Stimulated activated CD4-positive, alpha-beta T cell treated with anti-CD3 and anti-CD28 coated beads, Interleukin-1b, Interleukin-23, amount 100 ng/mL, for 4 hours (primary cell): ENCODE results near the gene CEP89.
"Not testable (repeated sequence)": the region's sequence is repeated elsewhere in the genome, so short reads cannot be mapped to it uniquely, and the experiment has no call there.

ENCODE experiments used
- DNase-seq, 2 donors: peaks; one replicate each; pipeline ENCODE4 v3.0.0-alpha.2; 2020; ENCODE audit warnings: low read depth in 2 of 2

CEP89 gene

GRCh38 chr19:32966750-32967149 lies 5.0 kb downstream of the CEP89 start:
- DNase-seq: no peak

GRCh38 chr19:32945260-32945659 lies 26.5 kb downstream of the CEP89 start:
- no peak for DNase-seq

- DNase-seq: not testable (repeated sequence)
These were observed 30.5 kb downstream of the CEP89 start for GRCh38 chr19:32941273-32941672.

GRCh38 chr19:32936065-32936464 lies 35.7 kb downstream of the CEP89 start:
- DNase-seq: no peak

- no peak for DNase-seq
These were observed 36.1 kb downstream of the CEP89 start for GRCh38 chr19:32935629-32936028.

GRCh38 chr19:32933571-32933970 lies 38.2 kb downstream of the CEP89 start:
- no peak for DNase-seq

GRCh38 chr19:32930567-32930966 lies 41.2 kb downstream of the CEP89 start:
- no peak for DNase-seq

- DNase-seq: no peak
These were observed 43.0 kb downstream of the CEP89 start for GRCh38 chr19:32928806-32929205.

GRCh38 chr19:32924200-32924599 lies 47.6 kb downstream of the CEP89 start:
- no peak for DNase-seq

- no peak for DNase-seq
These were observed 50.1 kb downstream of the CEP89 start for GRCh38 chr19:32921624-32922023.

GRCh38 chr19:32919365-32919764 lies 52.4 kb downstream of the CEP89 start:
- no peak for DNase-seq

GRCh38 chr19:32917616-32917996 lies 54.2 kb downstream of the CEP89 start:
- DNase-seq: no peak

GRCh38 chr19:32916969-32917615 lies 54.7 kb downstream of the CEP89 start:
- DNase-seq: no peak

- no peak for DNase-seq
These were observed 56.7 kb downstream of the CEP89 start for GRCh38 chr19:32914879-32915660.

GRCh38 chr19:32911467-32911866 lies 60.3 kb downstream of the CEP89 start:
- no peak for DNase-seq

GRCh38 chr19:32910874-32911273 lies 60.9 kb downstream of the CEP89 start:
- DNase-seq: no peak

- DNase-seq: no peak
These were observed 61.7 kb downstream of the CEP89 start for GRCh38 chr19:32910094-32910493.

- DNase-seq: no peak
These were observed 62.5 kb downstream of the CEP89 start for GRCh38 chr19:32909257-32909656.

GRCh38 chr19:32908641-32909190 lies 63.0 kb downstream of the CEP89 start:
- no peak for DNase-seq

GRCh38 chr19:32902448-32902847 lies 69.3 kb downstream of the CEP89 start:
- no peak for DNase-seq

- DNase-seq: no peak
These were observed 70.1 kb downstream of the CEP89 start for GRCh38 chr19:32901504-32902161.

GRCh38 chr19:32896516-32897214 lies 75.1 kb downstream of the CEP89 start:
- DNase-seq: no peak
